PC-9 (cell line): ENCODE measurements around the gene MC2R. TPM values are rescaled to one million over a fixed set of nuclear protein-coding genes. Genes with fewer than 3 reads are reported as not detected.

Experiments
- BruUV-seq: library from RNA; stranded (reverse); fragments of 400-500 nt; replicated peaks from 2 replicates; lab custom pipeline; 2021; lab: Mats Ljungman, UMichigan
- CTCF ChIA-PET: fragments of 300-600 bp; sonication (Branson Sonifier 250); formaldehyde crosslinking; loops from one replicate; lab custom pipeline; 2022; ENCODE audit warnings: antibody characterized with exemption; lab: Charles Lee
- POLR2A ChIA-PET: fragments of 300-600 bp; sonication (Branson Sonifier 250); formaldehyde crosslinking; loops from one replicate; lab custom pipeline; 2022; ENCODE audit warnings: antibody characterized with exemption; ENCODE audit not compliant: unreplicated experiment; lab: Charles Lee
- DNase-seq, 2 experiments: peaks; one replicate each; pipeline versions ENCODE4 v3.0.0 to v3.0.0-alpha.2; 2015 to 2022; ENCODE audit warnings: mixed read lengths in 1 of 2
- H2AFZ ChIP-seq: fragments of 200-600 bp; sonication (generic); 2 replicates; pipeline ENCODE4 v1.8.1; 2017; ENCODE audit warnings: antibody characterized with exemption
- H3F3A ChIP-seq: fragments of 200-600 bp; sonication (generic); 2 replicates; pipeline ENCODE4 v1.8.1; 2017; ENCODE audit warnings: antibody characterized with exemption, mild to moderate bottlenecking, low read depth; ENCODE audit not compliant: insufficient read depth
- H3K27ac ChIP-seq: fragments of 200-600 bp; sonication (generic); 2 replicates; pipeline ENCODE4 v1.6.1; 2016; ENCODE audit warnings: mixed run types
- H3K27me3 ChIP-seq: fragments of 200-600 bp; sonication (generic); 2 replicates; pipeline ENCODE4 v1.6.1; 2016; ENCODE audit warnings: low read depth, mixed run types; ENCODE audit not compliant: insufficient read depth
- H3K36me3 ChIP-seq: fragments of 200-600 bp; sonication (generic); 2 replicates; pipeline ENCODE4 v1.6.1; 2016; ENCODE audit warnings: low read depth, mixed run types
- H3K4me1 ChIP-seq: fragments of 200-600 bp; sonication (generic); replicated peaks from 2 replicates; pipeline ENCODE4 v1.6.1; 2016; ENCODE audit warnings: mixed run types; ENCODE audit not compliant: insufficient read depth
- H3K4me2 ChIP-seq: fragments of 200-600 bp; sonication (generic); 2 replicates; pipeline ENCODE4 v1.6.1; 2017; ENCODE audit warnings: mixed run types
- H3K4me3 ChIP-seq: fragments of 200-600 bp; sonication (generic); 2 replicates; pipeline ENCODE4 v1.6.1; 2016; ENCODE audit warnings: mixed run types
- H3K79me2 ChIP-seq: fragments of 200-600 bp; sonication (generic); 2 replicates; pipeline ENCODE4 v1.6.1; 2017; ENCODE audit warnings: low read depth, mixed run types
- H3K9me2 ChIP-seq: fragments of 200-600 bp; sonication (generic); 2 replicates; pipeline ENCODE4 v1.8.1; 2017; ENCODE audit warnings: mild to moderate bottlenecking; ENCODE audit not compliant: insufficient read depth
- H3K9me3 ChIP-seq: fragments of 200-600 bp; sonication (generic); 2 replicates; pipeline ENCODE4 v1.8.1; 2016; ENCODE audit warnings: low read depth; ENCODE audit not compliant: insufficient read depth
- H4K20me1 ChIP-seq: fragments of 200-600 bp; sonication (generic); 2 replicates; pipeline ENCODE4 v1.8.1; 2017; ENCODE audit not compliant: insufficient read depth
- CTCF ChIP-seq: fragments of 200-600 bp; sonication (generic); conservative IDR thresholded peaks from 2 replicates; pipeline ENCODE4 v1.6.1; 2017; ENCODE audit warnings: mixed run types, antibody characterized with exemption, mild to moderate bottlenecking, moderate library complexity
- EZH2 ChIP-seq: fragments of 200-600 bp; sonication (generic); IDR thresholded peaks from 2 replicates; pipeline ENCODE4 v1.8.0; 2017; ENCODE audit warnings: antibody characterized with exemption, low read depth
- intact Hi-C: fragments of 100-400 bp; cut with micrococcal nuclease; formaldehyde crosslinking; loops from one replicate; pipeline ENCODE4 v1.10.0; 2022; ENCODE audit not compliant: unreplicated experiment
- total RNA-seq: library from RNA; stranded (reverse); gene quantifications from 2 replicates; pipeline ENCODE4 v1.2.3, GENCODE V29; 2021

MC2R gene
- total RNA-seq, 1 experiment from 2014 or later: not detected

DNA sequence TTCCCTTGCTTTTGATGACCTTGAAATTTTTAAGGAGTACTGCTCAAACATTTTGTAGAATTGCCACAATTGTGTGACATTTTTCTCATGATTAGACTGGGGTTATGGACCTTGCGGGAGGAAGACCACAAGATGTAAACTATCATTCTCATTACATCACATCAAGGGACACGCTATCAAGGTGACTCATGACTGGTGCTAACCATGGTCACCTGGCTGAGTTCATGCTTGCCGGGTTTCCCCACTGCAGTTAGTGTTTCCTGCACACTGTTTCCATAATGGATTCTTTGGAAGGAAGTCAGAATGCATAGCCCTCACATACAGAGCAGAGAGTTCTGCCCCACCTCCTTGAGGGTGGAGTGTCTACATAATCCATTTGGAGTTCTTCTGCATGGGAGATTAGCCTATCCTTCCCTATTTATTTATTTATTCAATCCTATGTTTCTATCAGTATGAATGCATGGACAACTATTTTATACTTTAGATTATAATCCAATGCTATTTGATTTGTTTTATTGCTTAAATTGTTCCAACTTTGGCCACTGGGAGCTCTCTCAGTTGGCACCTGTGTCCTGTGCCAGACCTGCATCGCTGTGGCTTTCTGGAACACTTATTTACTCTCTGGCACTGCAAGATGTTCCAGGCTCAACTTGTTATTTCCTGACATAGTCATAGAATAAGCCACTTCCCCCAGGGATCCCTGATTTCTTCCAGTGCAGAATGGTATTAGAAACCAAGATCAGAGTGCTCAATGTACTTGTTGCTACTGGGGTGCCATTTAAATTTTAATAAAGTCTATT is 6.0 kb downstream of the MC2R start:
- POLR2A ChIA-PET: no interaction called here
- no peak overlapping the region for H3K4me3 ChIP-seq

DNA sequence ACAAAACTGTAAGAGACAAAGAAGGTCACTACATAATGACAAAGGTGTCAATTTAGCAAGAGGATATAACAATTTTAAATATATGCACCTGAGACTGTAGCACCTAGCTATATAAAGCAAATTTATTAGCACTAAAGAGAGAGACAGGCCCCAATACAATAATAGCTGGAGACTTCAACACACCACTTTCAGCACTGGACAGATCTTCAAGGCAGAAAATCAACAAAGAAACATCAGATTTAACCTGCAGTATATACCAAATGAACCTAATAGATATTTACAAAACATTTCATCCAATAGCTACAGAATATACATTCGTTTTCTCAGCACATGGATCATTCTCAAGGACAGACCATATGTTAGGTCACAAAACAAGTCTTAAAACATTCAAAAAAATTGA is 14.7 kb downstream of the MC2R start:
- TF ChIP-seq CTCF: no peak
- TF ChIP-seq EZH2: no peak
- Histone ChIP-seq H3K79me2 (no peaks in the 10 kb centered on the region), H3K4me3 (no peak overlapping the region), H3K36me3 (no peaks in the 10 kb centered on the region), H3K27me3 (peaks cover 21% of the 10 kb centered on the region), H4K20me1 (no peaks in the 10 kb centered on the region), H3F3A (no peaks in the 10 kb centered on the region), H3K9me2 (no peaks in the 10 kb centered on the region), H2AFZ (no peak overlapping the region), H3K4me1 (no peaks in the 10 kb centered on the region), H3K27ac (no peak overlapping the region), H3K9me3 (no peaks in the 10 kb centered on the region; the same call in 1 of the 2 replicates), H3K4me2 (no peak overlapping the region)
- ChIA-PET POLR2A (no interaction called here), CTCF (no interaction called here)
- no peak for DNase-seq
- intact Hi-C loops: no loop called here
- BruUV-seq: no TSS peak

More for the DNA sequence above, 6.0 kb downstream of the MC2R start:
- H3K79me2 ChIP-seq: no peaks in the 10 kb centered on the region
- H4K20me1 ChIP-seq: no peaks in the 10 kb centered on the region
- intact Hi-C loops: no loop called here
- H3K4me2 ChIP-seq: no peak overlapping the region
- no peaks in the 10 kb centered on the region for H3K4me1 ChIP-seq
- no peaks in the 10 kb centered on the region for H3K9me2 ChIP-seq
- H3F3A ChIP-seq: no peaks in the 10 kb centered on the region
- TF ChIP-seq CTCF: peak; percentile 38; the same call in 1 of the 2 replicates
- no peak for TF ChIP-seq EZH2
- no TSS peak for BruUV-seq
- no peaks in the 10 kb centered on the region for H3K36me3 ChIP-seq
- H3K27me3 ChIP-seq: peaks cover 59% of the 10 kb centered on the region
- no peak overlapping the region for H2AFZ ChIP-seq
- H3K9me3 ChIP-seq: no peaks in the 10 kb centered on the region
- no peak for DNase-seq
- CTCF ChIA-PET: no interaction called here
- H3K27ac ChIP-seq: no peak overlapping the region

GRCh38 chr18:13895505-13896033 is 19.8 kb downstream of the MC2R start:
- CTCF ChIA-PET: no interaction called here
- Histone ChIP-seq H4K20me1 (no peaks in the 10 kb centered on the region), H3K27me3 (peaks cover 39% of the 10 kb centered on the region), H3K36me3 (no peaks in the 10 kb centered on the region), H2AFZ (no peak overlapping the region), H3K4me2 (no peak overlapping the region), H3K9me3 (no peaks in the 10 kb centered on the region; the same call in 1 of the 2 replicates), H3K4me1 (no peaks in the 10 kb centered on the region), H3K4me3 (no peak overlapping the region), H3K9me2 (no peaks in the 10 kb centered on the region), H3K79me2 (no peaks in the 10 kb centered on the region), H3F3A (no peaks in the 10 kb centered on the region), H3K27ac (no peak overlapping the region)
- TF ChIP-seq CTCF (no peak), EZH2 (no peak)
- DNase-seq: no peak
- intact Hi-C loops: no loop called here
- POLR2A ChIA-PET: no interaction called here
- BruUV-seq: no TSS peak
